MCF 10A (cell line): ENCODE measurements around the gene TNFSF4. TPM values are rescaled to one million over a fixed set of nuclear protein-coding genes. Genes with fewer than 3 reads are reported as not detected.
A peak's percentile ranks its signal among the peaks of the same experiment; 100 is the strongest.

ENCODE experiments used
- BruUV-seq: library from RNA; stranded (reverse); fragments of 400-500 nt; replicated peaks from 2 replicates; lab custom pipeline; 2021; lab: Mats Ljungman, UMichigan
- CTCF ChIA-PET: fragments of 300-600 bp; sonication (Branson Sonifier 250); formaldehyde crosslinking; extraction: SDS; loops from one replicate; lab custom pipeline; 2021; ENCODE audit warnings: antibody characterized with exemption, inconsistent platforms; lab: Yijun Ruan, JAX
- POLR2A ChIA-PET: fragments of 300-600, 350-650 bp; sonication (Branson Sonifier 250); formaldehyde crosslinking; extraction: SDS; loops from one replicate; lab custom pipeline; 2020; ENCODE audit warnings: antibody characterized with exemption, inconsistent platforms; lab: Yijun Ruan, JAX
- DNase-seq: peaks from one replicate; pipeline ENCODE4 v3.0.0-alpha.2; 2018; ENCODE audit not compliant: unreplicated experiment
- H3K27ac Mint-ChIP-seq: one replicate; pipeline ENCODE4 v1.8.0; 2022; ENCODE audit warnings: mild to moderate bottlenecking, low read depth, mixed read lengths; ENCODE audit not compliant: unreplicated experiment
- H3K27me3 Mint-ChIP-seq: one replicate; pipeline ENCODE4 v1.8.0; 2022; ENCODE audit warnings: mixed read lengths; ENCODE audit not compliant: insufficient read depth, unreplicated experiment
- H3K36me3 Mint-ChIP-seq: one replicate; pipeline ENCODE4 v1.8.0; 2022; ENCODE audit warnings: mild to moderate bottlenecking, moderate library complexity, mixed read lengths; ENCODE audit not compliant: insufficient read depth, unreplicated experiment
- H3K4me1 Mint-ChIP-seq: one replicate; pipeline ENCODE4 v1.8.0; 2022; ENCODE audit warnings: mixed read lengths; ENCODE audit not compliant: insufficient read depth, unreplicated experiment
- H3K4me3 Mint-ChIP-seq: one replicate; pipeline ENCODE4 v1.8.0; 2022; ENCODE audit warnings: mild to moderate bottlenecking, moderate library complexity, mixed read lengths; ENCODE audit not compliant: unreplicated experiment
- H3K9me3 Mint-ChIP-seq: one replicate; pipeline ENCODE4 v1.8.0; 2022; ENCODE audit warnings: mixed read lengths; ENCODE audit not compliant: unreplicated experiment
- intact Hi-C: fragments of 100-400 bp; cut with micrococcal nuclease; formaldehyde crosslinking; loops from 2 replicates; pipeline ENCODE4 v1.14.1; 2022
- total RNA-seq: library from RNA; stranded (reverse); gene quantifications from 2 replicates; pipeline ENCODE4 v1.2.3, GENCODE V29; 2022
- TF ChIP-seq, protein P1 (sequence below): fragments of 200-600 bp; IDR thresholded peaks from one replicate; pipeline ENCODE4 v1.8.0; 2022; ENCODE audit warnings: antibody characterized with exemption, mild to moderate bottlenecking; ENCODE audit not compliant: unreplicated experiment

TNFSF4 gene
- total RNA-seq, 1 experiment from 2014 or later = 0.23 TPM

DNA sequence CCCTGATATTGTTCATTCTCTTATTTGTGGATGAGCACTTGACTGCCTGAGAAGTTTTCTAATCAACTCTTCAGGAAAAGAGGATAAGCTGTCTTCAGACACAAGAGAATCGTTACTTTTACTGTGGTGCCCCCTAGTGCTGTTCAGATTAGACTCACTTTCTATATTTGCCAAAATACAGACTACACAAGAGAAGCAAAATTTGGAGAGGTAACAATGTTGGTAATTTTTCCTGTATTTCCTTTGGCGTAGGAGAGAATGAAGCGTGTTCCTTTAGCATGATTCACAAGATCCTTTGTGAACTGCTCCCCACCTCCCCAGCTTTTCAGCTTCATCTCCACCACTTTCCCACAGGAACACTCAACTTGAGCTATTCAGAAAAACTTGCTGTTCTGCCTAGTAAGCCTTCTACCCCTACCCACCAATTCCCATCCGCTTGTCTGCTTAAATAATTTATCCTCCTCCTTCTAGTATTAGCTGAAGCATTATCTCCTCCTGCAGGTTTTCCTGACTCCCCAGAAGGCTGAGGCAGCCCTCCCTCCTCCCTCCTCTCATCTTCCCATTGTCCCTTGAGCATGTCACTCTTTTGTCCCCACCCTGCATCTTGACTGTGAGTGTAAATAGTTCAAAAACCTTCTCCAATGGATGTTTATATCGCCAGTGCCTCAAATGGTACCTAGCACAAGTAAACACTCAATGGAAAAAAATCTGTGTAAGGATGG lies 4.5 kb downstream of the TNFSF4 start:
- CTCF ChIA-PET = interaction anchor here (0.5 to 26.8 kb wide), 72 partner anchors 10 to 1820 kb away, joined by 3 to 591 read pairs (median 4); no protein-coding TSS in a partner anchor
- no peak overlapping the region for H3K27ac Mint-ChIP-seq
- POLR2A ChIA-PET = interaction anchor here (0.7 to 5.1 kb wide), 8 partner anchors 9 to 458 kb away, joined by 3 to 66 read pairs (median 4); no protein-coding TSS in a partner anchor

DNA sequence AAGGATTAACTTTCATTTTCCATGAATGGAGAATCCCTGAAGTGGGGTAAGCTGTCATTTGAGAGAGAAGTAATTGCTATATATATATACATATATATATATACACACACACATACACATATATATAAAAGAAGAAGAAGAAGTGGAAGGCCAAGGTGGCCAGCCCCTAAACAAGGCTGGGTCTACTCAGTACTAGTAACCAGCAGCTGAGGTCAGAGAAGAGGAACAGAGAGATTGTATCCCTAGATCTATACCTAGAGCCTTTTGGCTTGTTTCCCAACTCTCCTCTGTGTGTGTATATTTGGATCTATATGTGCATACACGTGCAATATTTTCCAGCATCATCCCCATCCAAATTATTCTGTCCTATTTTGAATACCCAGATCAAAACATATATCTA lies 5.2 kb downstream of the TNFSF4 start:
- Mint-ChIP-seq H3K27ac (no peak overlapping the region), H3K9me3 (no peaks in the 10 kb centered on the region), H3K4me1 (peaks cover 25% of the 10 kb centered on the region), H3K27me3 (no peaks in the 10 kb centered on the region), H3K36me3 (no peaks in the 10 kb centered on the region), H3K4me3 (no peak overlapping the region)
- POLR2A ChIA-PET = interaction anchor here (0.7 to 5.1 kb wide), 8 partner anchors 10 to 458 kb away, joined by 3 to 66 read pairs (median 4); no protein-coding TSS in a partner anchor
- intact Hi-C loops = loop anchor here (1.0 to 10.0 kb wide), 6 partner anchors 79 to 593 kb away; no protein-coding TSS in a partner anchor
- no peak for DNase-seq
- BruUV-seq = no TSS peak
- CTCF ChIA-PET = interaction anchor here (0.5 to 26.8 kb wide), 61 partner anchors 10 to 1821 kb away, joined by 3 to 591 read pairs (median 4); no protein-coding TSS in a partner anchor
- TF ChIP-seq, protein P1, sequence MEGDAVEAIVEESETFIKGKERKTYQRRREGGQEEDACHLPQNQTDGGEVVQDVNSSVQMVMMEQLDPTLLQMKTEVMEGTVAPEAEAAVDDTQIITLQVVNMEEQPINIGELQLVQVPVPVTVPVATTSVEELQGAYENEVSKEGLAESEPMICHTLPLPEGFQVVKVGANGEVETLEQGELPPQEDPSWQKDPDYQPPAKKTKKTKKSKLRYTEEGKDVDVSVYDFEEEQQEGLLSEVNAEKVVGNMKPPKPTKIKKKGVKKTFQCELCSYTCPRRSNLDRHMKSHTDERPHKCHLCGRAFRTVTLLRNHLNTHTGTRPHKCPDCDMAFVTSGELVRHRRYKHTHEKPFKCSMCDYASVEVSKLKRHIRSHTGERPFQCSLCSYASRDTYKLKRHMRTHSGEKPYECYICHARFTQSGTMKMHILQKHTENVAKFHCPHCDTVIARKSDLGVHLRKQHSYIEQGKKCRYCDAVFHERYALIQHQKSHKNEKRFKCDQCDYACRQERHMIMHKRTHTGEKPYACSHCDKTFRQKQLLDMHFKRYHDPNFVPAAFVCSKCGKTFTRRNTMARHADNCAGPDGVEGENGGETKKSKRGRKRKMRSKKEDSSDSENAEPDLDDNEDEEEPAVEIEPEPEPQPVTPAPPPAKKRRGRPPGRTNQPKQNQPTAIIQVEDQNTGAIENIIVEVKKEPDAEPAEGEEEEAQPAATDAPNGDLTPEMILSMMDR = no peak

More for the DNA sequence above, 4.5 kb downstream of the TNFSF4 start:
- DNase-seq = peak; percentile 83
- no peaks in the 10 kb centered on the region for H3K36me3 Mint-ChIP-seq
- intact Hi-C loops = loop anchor here (1.0 to 10.0 kb wide), 6 partner anchors 79 to 593 kb away; no protein-coding TSS in a partner anchor
- TF ChIP-seq, protein P1 = peak; percentile 92
- H3K4me1 Mint-ChIP-seq = peaks cover 25% of the 10 kb centered on the region
- no peak overlapping the region for H3K4me3 Mint-ChIP-seq
- no peaks in the 10 kb centered on the region for H3K9me3 Mint-ChIP-seq
- BruUV-seq = no TSS peak
- no peaks in the 10 kb centered on the region for H3K27me3 Mint-ChIP-seq

DNA sequence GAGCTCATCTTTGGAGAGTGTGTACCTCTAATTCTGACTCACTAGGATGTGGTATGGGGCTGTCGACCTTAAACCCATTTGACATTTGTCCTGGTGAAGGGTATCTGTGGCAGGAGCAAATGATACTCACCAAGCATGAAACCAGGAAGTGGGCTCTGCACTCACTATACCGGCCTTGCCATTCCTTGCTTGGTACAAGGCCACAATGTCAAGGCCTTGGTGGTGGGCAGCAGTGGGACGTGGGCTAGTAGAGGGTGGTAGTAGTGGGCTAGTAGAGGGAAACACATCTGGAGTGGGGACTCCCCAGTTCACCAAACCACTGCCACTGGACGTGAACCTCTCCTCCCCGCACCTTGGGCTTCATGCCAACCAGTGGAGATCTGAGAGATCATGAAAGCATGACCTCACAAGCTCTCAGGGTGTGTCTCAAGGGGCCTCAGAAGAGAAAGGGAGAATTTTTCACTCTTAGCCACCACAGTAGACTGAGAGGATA lies 11.5 kb downstream of the TNFSF4 start:
- no peaks in the 10 kb centered on the region for H3K9me3 Mint-ChIP-seq
- intact Hi-C loops = no loop called here
- DNase-seq = no peak
- no peak overlapping the region for H3K27ac Mint-ChIP-seq
- H3K4me3 Mint-ChIP-seq = no peak overlapping the region
- no peaks in the 10 kb centered on the region for H3K36me3 Mint-ChIP-seq
- H3K4me1 Mint-ChIP-seq = peaks cover 15% of the 10 kb centered on the region
- TF ChIP-seq, protein P1 = no peak
- H3K27me3 Mint-ChIP-seq = no peaks in the 10 kb centered on the region
- ChIA-PET POLR2A (interaction anchor here (0.6 to 1.1 kb wide), 2 partner anchors 451 to 453 kb away, joined by 3 read pairs; no protein-coding TSS in a partner anchor), CTCF (interaction anchor here (0.7 to 26.8 kb wide), 5 partner anchors 7 to 452 kb away, joined by 3 to 590 read pairs (median 6); no protein-coding TSS in a partner anchor)
- no TSS peak for BruUV-seq

DNA sequence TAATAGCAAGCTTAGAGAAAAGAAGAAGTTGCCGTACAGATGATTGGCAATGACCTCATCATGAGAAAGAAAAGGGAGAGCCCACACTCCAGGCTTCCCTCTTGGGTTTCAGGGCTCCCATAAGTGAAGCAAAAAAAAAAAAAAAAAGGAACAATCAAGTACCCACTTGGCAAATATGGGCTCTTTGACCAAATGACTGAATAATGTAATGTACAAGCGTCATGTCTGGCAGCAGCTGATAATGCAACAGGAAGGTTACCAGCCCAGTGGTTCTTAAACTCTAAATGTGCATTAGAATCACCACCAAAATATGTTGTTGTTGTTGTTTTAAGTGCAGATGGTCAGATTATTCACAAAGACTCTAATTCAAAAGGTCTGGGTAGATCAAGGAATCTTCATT lies 13.5 kb downstream of the TNFSF4 start:
- peak; percentile 9 for DNase-seq
- intact Hi-C loops = loop anchor here (5.0 kb wide), 1 partner anchor 146 kb away; no protein-coding TSS in a partner anchor
- no peaks in the 10 kb centered on the region for H3K27me3 Mint-ChIP-seq
- CTCF ChIA-PET = interaction anchor here (0.7 to 26.8 kb wide), 3 partner anchors 9 to 450 kb away, joined by 3 to 590 read pairs (median 104); no protein-coding TSS in a partner anchor
- H3K27ac Mint-ChIP-seq = no peak overlapping the region
- POLR2A ChIA-PET = interaction anchor here (1.9 kb wide), 1 partner anchor 448 kb away, joined by 8 read pairs; no protein-coding TSS in a partner anchor
- H3K4me3 Mint-ChIP-seq = no peak overlapping the region
- BruUV-seq = no TSS peak
- peaks cover 29% of the 10 kb centered on the region for H3K4me1 Mint-ChIP-seq
- TF ChIP-seq, protein P1 = no peak
- no peaks in the 10 kb centered on the region for H3K36me3 Mint-ChIP-seq
- H3K9me3 Mint-ChIP-seq = no peaks in the 10 kb centered on the region
